GM12878 (cell line): ENCODE measurements around the gene MAN2C1. TPM values are rescaled to one million over a fixed set of nuclear protein-coding genes. Genes with fewer than 3 reads are reported as not detected.

Source experiments
- BACH1 ChIP-seq: fragments of 450-650 bp; IDR thresholded peaks from 2 replicates; pipeline ENCODE4 v1.6.1; 2017; ENCODE audit warnings: mild to moderate bottlenecking, borderline replicate concordance
- CEBPB ChIP-seq, 2 experiments: fragments of 150-350 bp in 1 of 2; IDR thresholded peaks; 2 replicates each; pipeline ENCODE4 v1.6.1; 2012 to 2014; ENCODE audit warnings: low read depth in 2 of 2, low read length in 2 of 2, borderline replicate concordance in 1 of 2, inconsistent platforms in 1 of 2
- CTCF ChIP-seq, 3 experiments: IDR thresholded peaks in 2 of 3; conservative IDR thresholded peaks in 1 of 3; 2 replicates each; pipeline ENCODE4 v1.5.1; 2011; ENCODE audit warnings: low read depth in 3 of 3, low read length in 3 of 3, mild to moderate bottlenecking in 3 of 3, control low read depth in 2 of 3, moderate library complexity in 2 of 3, inconsistent platforms in 1 of 3, mixed read lengths in 1 of 3; ENCODE audit not compliant: control insufficient read depth in 2 of 3, insufficient read depth in 1 of 3; ENCODE audit errors: extremely low read depth in 1 of 3
- CUX1 ChIP-seq: IDR thresholded peaks from 2 replicates; pipeline ENCODE4 v1.6.1; 2012; ENCODE audit warnings: improper control_type of control experiment, low read depth, low read length; ENCODE audit not compliant: insufficient replicate concordance
- EED ChIP-seq: sonication (generic); IDR thresholded peaks from 2 replicates; pipeline ENCODE4 v1.6.1; 2016; ENCODE audit warnings: antibody characterized with exemption, low read depth
- IKZF1 ChIP-seq: fragments of 450-650 bp; conservative IDR thresholded peaks from 2 replicates; pipeline ENCODE4 v1.6.1; 2017; ENCODE audit warnings: antibody characterized with exemption, mild to moderate bottlenecking
- KAT2A ChIP-seq: conservative IDR thresholded peaks from 2 replicates; pipeline ENCODE4 v1.6.1; 2011; ENCODE audit warnings: low read depth, low read length; ENCODE audit not compliant: control insufficient read depth
- MEF2B ChIP-seq: fragments of 450-650 bp; IDR thresholded peaks from 2 replicates; pipeline ENCODE4 v1.6.1; 2018; ENCODE audit warnings: mild to moderate bottlenecking, moderate library complexity; ENCODE audit not compliant: partially characterized antibody, poor library complexity, severe bottlenecking
- POLR2A ChIP-seq: IDR thresholded peaks from 2 replicates; pipeline ENCODE4 v1.6.1; 2011; ENCODE audit warnings: low read depth, mild to moderate bottlenecking, low read length
- RELA ChIP-seq: fragments of 450-650 bp; IDR thresholded peaks from 2 replicates; pipeline ENCODE4 v1.8.0; 2014; ENCODE audit warnings: borderline replicate concordance; ENCODE audit not compliant: partially characterized antibody
- SIN3A ChIP-seq: IDR thresholded peaks from 2 replicates; pipeline ENCODE4 v1.6.1; 2012; ENCODE audit warnings: low read depth, low read length, improper control_type of control experiment
- TCF12 ChIP-seq: IDR thresholded peaks from 2 replicates; pipeline ENCODE4 v1.6.1; 2011; ENCODE audit warnings: low read depth, mild to moderate bottlenecking, low read length
- TCF7 ChIP-seq: IDR thresholded peaks from 2 replicates; pipeline ENCODE4 v1.6.1; 2014; ENCODE audit warnings: antibody characterized with exemption, borderline replicate concordance
- YBX1 ChIP-seq: fragments of 450-650 bp; IDR thresholded peaks from 2 replicates; pipeline ENCODE4 v1.6.1; 2016; ENCODE audit warnings: antibody characterized with exemption
- ZNF274 ChIP-seq: IDR thresholded peaks from one replicate; pipeline ENCODE4 v1.8.0; 2011; ENCODE audit not compliant: insufficient read length, insufficient read depth
- ZNF384 ChIP-seq: IDR thresholded peaks from 2 replicates; pipeline ENCODE4 v1.6.1; 2012; ENCODE audit warnings: low read depth, mild to moderate bottlenecking, low read length, improper control_type of control experiment, borderline replicate concordance
- ZZZ3 ChIP-seq: IDR thresholded peaks from 2 replicates; pipeline ENCODE4 v1.6.1; 2011; ENCODE audit warnings: low read depth; ENCODE audit not compliant: control insufficient read depth, insufficient read length
- polyA plus RNA-seq, 11 experiments: library from polyadenylated mRNA; depleted of rRNA in 4 of 11; unstranded in 6 of 11; stranded (reverse) in 5 of 11; fragments of >200 nt; fragmentation: Nextera tagmentation in 4 of 11; fragmentation: Illumina TruSeq in 1 of 11; extraction: Ambion mirVana in 4 of 11; extraction: Trizol in 1 of 11; gene quantifications; 1 replicate in 1 of 11; 2 replicates in 10 of 11; pipeline versions ENCODE4 v1.2.1 to v1.2.3, GENCODE V29; 2011 to 2016; ENCODE audit warnings: inconsistent platforms in 2 of 11, missing spikeins in 2 of 11, low read depth in 1 of 11
- total RNA-seq, 4 experiments: library from RNA; depleted of rRNA in 3 of 4; stranded (reverse); fragments of >200 nt in 3 of 4; fragmentation: Illumina TruSeq in 1 of 4; extraction: Trizol in 1 of 4; gene quantifications; 2 replicates each; pipeline versions ENCODE4 v1.2.1 to v1.2.3, GENCODE V29; 2013 to 2021
- TF ChIP-seq, protein P1 (sequence below): fragments of 450-650 bp; IDR thresholded peaks from 2 replicates; pipeline ENCODE4 v1.6.1; 2017; ENCODE audit warnings: borderline replicate concordance
- TF ChIP-seq, protein P2 (sequence below): fragments of 450-650 bp; formaldehyde crosslinking; IDR thresholded peaks from 2 replicates; pipeline ENCODE4 v1.4.0; 2022; ENCODE audit warnings: mild to moderate bottlenecking, moderate library complexity

The MAN2C1 gene
- total and polyA plus RNA-seq, 10 of the 15 experiments (the other 5 are each of a cell fraction or from before 2014, with no cell fraction given): 1.4 to 111 (median 42.2) TPM

DNA sequence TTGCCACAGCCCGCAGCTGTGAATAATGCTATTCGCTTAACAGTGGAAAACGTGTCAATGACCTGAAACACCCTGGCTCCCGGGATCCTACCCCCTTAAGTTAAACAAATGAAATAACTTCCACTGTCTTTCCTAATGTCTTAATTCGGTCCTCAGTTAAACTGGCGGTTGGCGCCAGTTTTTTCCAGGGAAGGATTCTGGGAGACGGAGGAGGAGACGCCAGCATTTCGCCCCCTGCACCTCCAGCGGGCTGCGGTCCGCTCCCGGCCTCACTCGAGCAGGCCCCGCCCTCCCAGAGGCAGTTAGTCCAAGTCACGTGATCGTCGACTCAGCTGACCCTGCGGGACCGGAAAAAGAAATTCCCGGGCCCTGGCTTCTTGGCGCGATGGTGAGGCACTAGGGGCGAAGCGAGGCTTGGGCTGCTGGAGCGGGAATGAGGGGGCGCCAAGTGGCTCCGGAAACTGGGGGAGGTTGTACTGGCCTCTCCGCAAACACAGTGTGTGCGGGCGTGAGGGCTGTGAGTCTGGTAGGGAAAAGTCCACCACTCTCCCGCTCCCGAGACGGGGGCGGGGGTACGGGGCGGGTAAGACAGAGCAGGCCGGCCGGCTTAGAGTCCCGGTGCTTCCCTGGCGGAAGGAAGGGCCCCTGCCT lies 32.6 kb downstream of the MAN2C1 start, which contains the start of gene COMMD4 (continued):
- TF ChIP-seq CTCF (IDR thresholded peaks at IDR 0.05 in 2 of 3, conservative IDR thresholded peaks at IDR 0.05 in 1 of 3; ENCODE audit: control insufficient read depth in 2 of 3, extremely low read depth in 1 of 3, insufficient read depth in 1 of 3, low read depth in 3 of 3, low read length in 3 of 3): no peak
- no peak for TF ChIP-seq TCF7
- no peak for TF ChIP-seq RELA
- no peak for TF ChIP-seq MEF2B
- TF ChIP-seq ZNF384: no peak
- TF ChIP-seq SIN3A: peak; percentile 95
- TF ChIP-seq BACH1: no peak
- TF ChIP-seq POLR2A: peak; percentile 40
- no peak for TF ChIP-seq CUX1
- TF ChIP-seq TCF12: peak; percentile 69; the same call in 1 of the 2 replicates
- TF ChIP-seq, protein P1, sequence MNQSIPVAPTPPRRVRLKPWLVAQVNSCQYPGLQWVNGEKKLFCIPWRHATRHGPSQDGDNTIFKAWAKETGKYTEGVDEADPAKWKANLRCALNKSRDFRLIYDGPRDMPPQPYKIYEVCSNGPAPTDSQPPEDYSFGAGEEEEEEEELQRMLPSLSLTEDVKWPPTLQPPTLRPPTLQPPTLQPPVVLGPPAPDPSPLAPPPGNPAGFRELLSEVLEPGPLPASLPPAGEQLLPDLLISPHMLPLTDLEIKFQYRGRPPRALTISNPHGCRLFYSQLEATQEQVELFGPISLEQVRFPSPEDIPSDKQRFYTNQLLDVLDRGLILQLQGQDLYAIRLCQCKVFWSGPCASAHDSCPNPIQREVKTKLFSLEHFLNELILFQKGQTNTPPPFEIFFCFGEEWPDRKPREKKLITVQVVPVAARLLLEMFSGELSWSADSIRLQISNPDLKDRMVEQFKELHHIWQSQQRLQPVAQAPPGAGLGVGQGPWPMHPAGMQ: no peak
- no peak for TF ChIP-seq YBX1
- TF ChIP-seq, protein P2, sequence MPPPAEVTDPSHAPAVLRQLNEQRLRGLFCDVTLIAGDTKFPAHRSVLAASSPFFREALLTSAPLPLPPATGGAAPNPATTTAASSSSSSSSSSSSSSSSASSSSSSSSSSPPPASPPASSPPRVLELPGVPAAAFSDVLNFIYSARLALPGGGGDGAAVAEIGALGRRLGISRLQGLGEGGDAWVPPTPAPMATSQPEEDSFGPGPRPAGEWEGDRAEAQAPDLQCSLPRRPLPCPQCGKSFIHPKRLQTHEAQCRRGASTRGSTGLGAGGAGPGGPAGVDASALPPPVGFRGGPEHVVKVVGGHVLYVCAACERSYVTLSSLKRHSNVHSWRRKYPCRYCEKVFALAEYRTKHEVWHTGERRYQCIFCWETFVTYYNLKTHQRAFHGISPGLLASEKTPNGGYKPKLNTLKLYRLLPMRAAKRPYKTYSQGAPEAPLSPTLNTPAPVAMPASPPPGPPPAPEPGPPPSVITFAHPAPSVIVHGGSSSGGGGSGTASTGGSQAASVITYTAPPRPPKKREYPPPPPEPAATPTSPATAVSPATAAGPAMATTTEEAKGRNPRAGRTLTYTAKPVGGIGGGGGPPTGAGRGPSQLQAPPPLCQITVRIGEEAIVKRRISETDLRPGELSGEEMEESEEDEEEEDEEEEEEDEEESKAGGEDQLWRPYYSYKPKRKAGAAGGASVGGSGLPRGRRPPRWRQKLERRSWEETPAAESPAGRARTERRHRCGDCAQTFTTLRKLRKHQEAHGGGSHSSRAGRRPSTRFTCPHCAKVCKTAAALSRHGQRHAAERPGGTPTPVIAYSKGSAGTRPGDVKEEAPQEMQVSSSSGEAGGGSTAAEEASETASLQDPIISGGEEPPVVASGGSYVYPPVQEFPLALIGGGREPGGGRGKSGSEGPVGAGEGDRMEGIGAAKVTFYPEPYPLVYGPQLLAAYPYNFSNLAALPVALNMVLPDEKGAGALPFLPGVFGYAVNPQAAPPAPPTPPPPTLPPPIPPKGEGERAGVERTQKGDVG (CRISPR knock-in tag): peak; percentile 88
- TF ChIP-seq ZNF274: no peak
- no peak for TF ChIP-seq KAT2A
- TF ChIP-seq ZZZ3: no peak
- TF ChIP-seq CEBPB (IDR thresholded peaks at IDR 0.05; ENCODE audit: borderline replicate concordance in 1 of 2, low read depth in 2 of 2, low read length in 2 of 2): no peak
- TF ChIP-seq EED: peak; percentile 77
- TF ChIP-seq IKZF1: peak; percentile 86
